H1 (cell line): ENCODE data around the gene HDDC3. TPM values are rescaled to one million over a fixed set of nuclear protein-coding genes. Genes with fewer than 3 reads are reported as not detected.

Source experiments
- CTCF ChIA-PET: fragments of 300-600 bp; sonication (Branson Sonifier 250); formaldehyde crosslinking; loops from one replicate; lab custom pipeline; 2021; ENCODE audit not compliant: partially characterized antibody; lab: Charles Lee
- POLR2A ChIA-PET: fragments of 300-600 bp; sonication (Branson Sonifier 250); formaldehyde crosslinking; loops from one replicate; lab custom pipeline; 2021; ENCODE audit warnings: inconsistent platforms; ENCODE audit not compliant: partially characterized antibody; lab: Charles Lee
- DNase-seq, 2 experiments: peaks; one replicate each; pipeline versions ENCODE4 v3.0.0 to v3.0.0-alpha.2; 2010 to 2022; ENCODE audit warnings: low spot score in 2 of 2, low read depth in 1 of 2, mixed read lengths in 1 of 2
- FAIRE-seq: peaks from 2 replicates; lab custom pipeline; 2011; peaks lifted over from hg19 to GRCh38; lab: Jason Lieb, UNC
- H2AFZ ChIP-seq: 2 replicates; pipeline ENCODE4 v1.8.1; 2012; ENCODE audit warnings: low read length, inconsistent platforms
- H2AK5ac ChIP-seq: 2 replicates; pipeline ENCODE4 v1.6.1; 2013; ENCODE audit warnings: low read depth, low read length
- H2BK120ac ChIP-seq: replicated peaks from 2 replicates; pipeline ENCODE3; 2013; ENCODE audit warnings: low read depth, low read length, inconsistent platforms
- H2BK12ac ChIP-seq: 2 replicates; pipeline ENCODE4 v1.6.1; 2013; ENCODE audit warnings: low read depth, low read length
- H2BK15ac ChIP-seq: 2 replicates; pipeline ENCODE4 v1.6.1; 2013; ENCODE audit warnings: low read length
- H2BK20ac ChIP-seq: 2 replicates; pipeline ENCODE4 v1.6.1; 2013; ENCODE audit warnings: low read length
- H2BK5ac ChIP-seq: 2 replicates; pipeline ENCODE4 v1.6.1; 2013; ENCODE audit warnings: low read depth, low read length
- H3K14ac ChIP-seq: 2 replicates; pipeline ENCODE4 v1.6.1; 2013; ENCODE audit warnings: inconsistent platforms; ENCODE audit not compliant: insufficient read length
- H3K18ac ChIP-seq: 2 replicates; pipeline ENCODE4 v1.6.1; 2013; ENCODE audit warnings: low read length; ENCODE audit errors: extremely low read depth
- H3K23ac ChIP-seq: 2 replicates; pipeline ENCODE4 v1.6.1; 2013; ENCODE audit warnings: inconsistent platforms; ENCODE audit not compliant: insufficient read length
- H3K23me2 ChIP-seq: 2 replicates; pipeline ENCODE4 v1.6.1; 2013; ENCODE audit warnings: low read depth, low read length
- H3K27ac ChIP-seq: 2 replicates; pipeline ENCODE4 v1.6.1; 2011; ENCODE audit warnings: low read depth, low read length, inconsistent platforms
- H3K27me3 ChIP-seq, 4 experiments: replicated peaks in 1 of 4; 1 replicate in 1 of 4; 2 replicates in 3 of 4; pipeline versions ENCODE4 v1.6.1 to v1.8.1; 2011 to 2013; ENCODE audit warnings: low read length in 3 of 4, mild to moderate bottlenecking in 3 of 4, inconsistent platforms in 2 of 4, mixed read lengths in 2 of 4, moderate library complexity in 1 of 4; ENCODE audit not compliant: control insufficient read depth in 3 of 4, insufficient read depth in 3 of 4; ENCODE audit errors: extremely low read depth in 1 of 4
- H3K36me3 ChIP-seq, 4 experiments: 2 replicates each; pipeline versions ENCODE4 v1.6.1 to v1.8.1; 2011 to 2013; ENCODE audit warnings: mild to moderate bottlenecking in 4 of 4, low read length in 3 of 4, moderate library complexity in 2 of 4, control low read depth in 1 of 4, inconsistent platforms in 1 of 4; ENCODE audit not compliant: insufficient read depth in 4 of 4, control insufficient read depth in 2 of 4
- H3K4ac ChIP-seq: replicated peaks from 2 replicates; pipeline ENCODE3; 2013; ENCODE audit warnings: low read length, low read depth, mixed read lengths, inconsistent platforms; ENCODE audit not compliant: insufficient read length
- H3K4me1 ChIP-seq, 4 experiments: replicated peaks in 1 of 4; 1 replicate in 1 of 4; 2 replicates in 3 of 4; pipeline versions ENCODE4 v1.6.1 to v1.8.1; 2011 to 2013; ENCODE audit warnings: low read length in 3 of 4, inconsistent platforms in 2 of 4, mixed read lengths in 1 of 4; ENCODE audit not compliant: insufficient read depth in 4 of 4, control insufficient read depth in 3 of 4
- H3K4me2 ChIP-seq, 2 experiments: 2 replicates each; pipeline versions ENCODE4 v1.6.1 to v1.8.1; 2011 to 2013; ENCODE audit warnings: low read depth in 2 of 2, low read length in 2 of 2, control low read depth in 1 of 2, inconsistent platforms in 1 of 2, mild to moderate bottlenecking in 1 of 2; ENCODE audit not compliant: insufficient read depth in 1 of 2
- H3K4me3 ChIP-seq, 4 experiments: fragments of 200-600, 300-600 bp in 1 of 4; sonication (generic), shearing (Covaris generic), sonication (Bioruptor Twin) in 1 of 4; 2 replicates each; pipeline versions ENCODE4 v1.5.1 to v1.8.1; 2011 to 2016; ENCODE audit warnings: low read length in 4 of 4, low read depth in 3 of 4, control low read depth in 2 of 4, inconsistent platforms in 2 of 4, mild to moderate bottlenecking in 2 of 4, mixed read lengths in 1 of 4, moderate library complexity in 1 of 4; ENCODE audit not compliant: insufficient read depth in 2 of 4; ENCODE audit errors: extremely low read depth in 1 of 4
- H3K56ac ChIP-seq: replicated peaks from 2 replicates; pipeline ENCODE3; 2013; ENCODE audit warnings: low read depth, mild to moderate bottlenecking, mixed read lengths, low read length, inconsistent platforms; ENCODE audit not compliant: insufficient read length
- H3K79me1 ChIP-seq: 2 replicates; pipeline ENCODE4 v1.6.1; 2013; ENCODE audit warnings: low read depth, low read length, control low read depth
- H3K79me2 ChIP-seq, 2 experiments: 2 replicates each; pipeline versions ENCODE4 v1.6.1 to v1.8.1; 2012 to 2013; ENCODE audit warnings: low read length in 2 of 2, mild to moderate bottlenecking in 2 of 2, inconsistent platforms in 1 of 2; ENCODE audit not compliant: insufficient read depth in 2 of 2, control insufficient read depth in 1 of 2
- H3K9ac ChIP-seq, 4 experiments: replicated peaks in 1 of 4; 1 replicate in 1 of 4; 2 replicates in 3 of 4; pipeline versions ENCODE4 v1.6.1 to v1.8.1; 2011 to 2013; ENCODE audit warnings: low read depth in 3 of 4, low read length in 3 of 4, control low read depth in 2 of 4, mild to moderate bottlenecking in 2 of 4, moderate library complexity in 2 of 4, inconsistent platforms in 1 of 4; ENCODE audit errors: extremely low read depth in 1 of 4
- H3K9me3 ChIP-seq, 2 experiments: 2 replicates each; pipeline versions ENCODE4 v1.6.1 to v1.8.1; 2012 to 2013; ENCODE audit warnings: mild to moderate bottlenecking in 2 of 2, moderate library complexity in 2 of 2, control low read depth in 1 of 2, inconsistent platforms in 1 of 2, low read depth in 1 of 2, low read length in 1 of 2, mixed read lengths in 1 of 2; ENCODE audit not compliant: insufficient read depth in 2 of 2
- H4K20me1 ChIP-seq, 2 experiments: replicated peaks in 1 of 2; 2 replicates each; pipeline versions ENCODE3 to v1.8.1; 2011 to 2013; ENCODE audit warnings: inconsistent platforms in 2 of 2, low read length in 2 of 2, mild to moderate bottlenecking in 1 of 2; ENCODE audit not compliant: insufficient read depth in 2 of 2, control insufficient read depth in 1 of 2
- H4K5ac ChIP-seq: 2 replicates; pipeline ENCODE4 v1.6.1; 2013; ENCODE audit warnings: low read length, low read depth, mixed read lengths, inconsistent platforms; ENCODE audit not compliant: insufficient read length
- H4K8ac ChIP-seq: 2 replicates; pipeline ENCODE4 v1.8.0; 2013; ENCODE audit warnings: mild to moderate bottlenecking, moderate library complexity, low read length, inconsistent platforms; ENCODE audit not compliant: insufficient read depth; ENCODE audit errors: extremely low read depth
- H4K91ac ChIP-seq: replicated peaks from 2 replicates; pipeline ENCODE3; 2013; ENCODE audit warnings: low read length, mixed read lengths, inconsistent platforms; ENCODE audit not compliant: insufficient read length
- TCF12 ChIP-seq: IDR thresholded peaks from 2 replicates; pipeline ENCODE4 v1.6.1; 2011; ENCODE audit warnings: low read depth, mild to moderate bottlenecking, low read length
- WGBS, 2 experiments: shearing (Covaris generic) in 1 of 2; methylation state at CpG; one replicate each; pipeline versions ENCODE4 v1.1.6 to v1.1.7; 2013 to 2015; ENCODE audit warnings: low lambda C conversion rate in 2 of 2, mixed read lengths in 2 of 2, inconsistent platforms in 1 of 2, low coverage in 1 of 2, missing lambda C conversion rate in 1 of 2; ENCODE audit not compliant: insufficient replicate concordance in 2 of 2, insufficient coverage in 1 of 2, insufficient read length in 1 of 2; ENCODE audit errors: extremely low coverage in 1 of 2, missing lambda C conversion rate in 1 of 2; 5-methylcytosine and 5-hydroxymethylcytosine counted together
- polyA plus RNA-seq, 7 experiments: library from polyadenylated mRNA; depleted of rRNA in 3 of 7; stranded (reverse) in 5 of 7; unstranded in 2 of 7; fragments of >200 nt in 5 of 7; fragments of 200-250 nt in 2 of 7; gene quantifications; 1 replicate in 5 of 7; 2 replicates in 1 of 7; 4 replicates in 1 of 7; pipeline versions ENCODE4 v1.2.1 to v1.2.3, GENCODE V29; 2011 to 2013; ENCODE audit warnings: missing spikeins in 2 of 7, mixed read lengths in 2 of 7
- total RNA-seq: library from RNA; stranded (reverse); fragmentation: NEBNext Ultra II Directional; extraction: Animal tissue kit (Norgen Biotek cat#: 25700); gene quantifications from 2 replicates; pipeline ENCODE4 v1.2.1, GENCODE V29; 2021

The HDDC3 gene
- total and polyA plus RNA-seq, 2 of the 8 experiments (the other 6 are each of a cell fraction or from before 2014, with no cell fraction given), result 16.3 to 16.5 TPM

GRCh38 chr15:90981681-90982080 is 49.3 kb upstream of the HDDC3 start:
- no peak overlapping the region for H2BK20ac ChIP-seq
- H3K79me2 ChIP-seq, result peaks cover 8 to 29% of the 10 kb centered on the region in 2 experiments
- no peak overlapping the region for H3K27ac ChIP-seq
- H3K4me3 ChIP-seq, result no peak overlapping the region
- 85% methylated on average over 6 of the region's 6 CpGs; no CpG with 5 or more reads in 1 of the 2 experiments for WGBS, 2 experiments
- no peak overlapping the region for H4K91ac ChIP-seq
- H3K4ac ChIP-seq, result no peak overlapping the region
- H3K79me1 ChIP-seq, result no peaks in the 10 kb centered on the region
- no peak overlapping the region for H3K23ac ChIP-seq
- H2BK120ac ChIP-seq, result no peak overlapping the region
- no peaks in the 10 kb centered on the region for H3K4me1 ChIP-seq
- H3K14ac ChIP-seq, result no peak overlapping the region
- CTCF ChIA-PET, result interaction anchor here (0.9 to 2.4 kb wide), 6 partner anchors 9 to 50 kb away, joined by 3 to 8 read pairs (median 4); partner anchors contain the start of gene HDDC3
- no peak overlapping the region for H2BK15ac ChIP-seq
- peaks cover 2 to 6% of the 10 kb centered on the region in 2 experiments for H4K20me1 ChIP-seq
- no peaks in the 10 kb centered on the region for H3K23me2 ChIP-seq
- H3K56ac ChIP-seq, result no peak overlapping the region
- H3K9me3 ChIP-seq, result no peaks in the 10 kb centered on the region
- H2AFZ ChIP-seq, result no peak overlapping the region
- H3K9ac ChIP-seq, result no peak overlapping the region
- H4K8ac ChIP-seq, result no peak overlapping the region
- DNase-seq (no peak), FAIRE-seq (no peak)
- POLR2A ChIA-PET, result interaction anchor here (1.0 kb wide), 1 partner anchor 27 kb away, joined by 3 read pairs; the partner anchor contains the start of gene RCCD1
- no peaks in the 10 kb centered on the region for H3K27me3 ChIP-seq
- no peak for TF ChIP-seq TCF12
- no peak overlapping the region for H3K18ac ChIP-seq
- H3K4me2 ChIP-seq, result no peak overlapping the region
- no peak overlapping the region for H2BK5ac ChIP-seq
- peaks cover 43 to 76% (median 61%) of the 10 kb centered on the region in 4 experiments for H3K36me3 ChIP-seq
- no peak overlapping the region for H2BK12ac ChIP-seq
- H4K5ac ChIP-seq, result no peak overlapping the region
- no peak overlapping the region for H2AK5ac ChIP-seq
